ENCODE measurements around the gene MAP2. TPM values are rescaled to one million over a fixed set of nuclear protein-coding genes. Genes with fewer than 3 reads are reported as not detected.

Gene MAP2
- total and polyA plus RNA-seq, 2 donors (not counting 3 experiments of a cell fraction or from before 2014, with no cell fraction given) = 19.4 to 46.1 TPM

GRCh38 chr2:209570194-209570593, 146.3 kb downstream of the MAP2 start:
- H3K9me3 ChIP-seq (replicated peaks; ENCODE audit: control insufficient read depth, insufficient read depth, low read length) = no peaks in the 10 kb centered on the region
- H3K4me2 ChIP-seq (ENCODE audit: insufficient read depth, low read length) = no peak overlapping the region
- no peaks in the 10 kb centered on the region for H3K36me3 ChIP-seq (ENCODE audit: control insufficient read depth in 2 of 2, extremely low read depth in 1 of 2, insufficient read depth in 2 of 2, low read length in 2 of 2)
- FAIRE-seq (no peak), DNase-seq (ENCODE audit: low read depth, low spot score) (no peak)
- H3K9me1 ChIP-seq (replicated peaks; ENCODE audit: control insufficient read depth, extremely low read depth, insufficient read depth, low read length) = no peaks in the 10 kb centered on the region
- H2AFZ ChIP-seq (ENCODE audit: low read depth, low read length) = no peak overlapping the region
- no peak for TF ChIP-seq EZH2 (IDR thresholded peaks at IDR 0.05; ENCODE audit: borderline replicate concordance, low read depth, low read length, severe bottlenecking)
- TF ChIP-seq GATA2 (IDR thresholded peaks at IDR 0.05; ENCODE audit: insufficient read depth, insufficient read length, low read depth, low read length) = no peak
- TF ChIP-seq POLR2AphosphoS5 (IDR thresholded peaks at IDR 0.05; ENCODE audit: insufficient read depth, low read depth, low read length) = no peak
- no peak for TF ChIP-seq FOS (IDR thresholded peaks at IDR 0.05; ENCODE audit: borderline replicate concordance, insufficient read depth, low read length)
- no peak for TF ChIP-seq MYC (IDR thresholded peaks at IDR 0.05; ENCODE audit: low read depth, low read length)
- no peak for TF ChIP-seq JUN (IDR thresholded peaks at IDR 0.05; ENCODE audit: borderline replicate concordance, insufficient read depth, insufficient read length, low read depth)
- no peak for TF ChIP-seq MAX (IDR thresholded peaks at IDR 0.05; ENCODE audit: insufficient read depth, insufficient read length)
- no peak for TF ChIP-seq CTCF (IDR thresholded peaks at IDR 0.05; ENCODE audit: extremely low read depth in 1 of 2, insufficient read depth in 1 of 2, low read depth in 1 of 2, low read length in 2 of 2)
- no peak for TF ChIP-seq POLR2A (IDR thresholded peaks at IDR 0.05; ENCODE audit: low read depth, low read length)
- H3K4me3 ChIP-seq (replicated peaks in 1 of 3; ENCODE audit: insufficient read depth in 1 of 3, low read depth in 1 of 3, low read length in 3 of 3) = no peak overlapping the region
- no peak overlapping the region for H3K9ac ChIP-seq (replicated peaks; ENCODE audit: extremely low read depth, insufficient read depth, low read length)
- no peaks in the 10 kb centered on the region for H3K4me1 ChIP-seq (ENCODE audit: control insufficient read depth, extremely low read depth, insufficient read depth, low read length)
- no peak overlapping the region for H3K27ac ChIP-seq (ENCODE audit: insufficient read depth, low read depth, low read length)
- no TSS peak for BruUV-seq (replicated peaks)
- H3K79me2 ChIP-seq (ENCODE audit: control insufficient read depth, insufficient read depth, low read length) = no peaks in the 10 kb centered on the region
- intact Hi-C loops (cut with micrococcal nuclease) = no loop called here
- POLR2A ChIA-PET = no interaction called here
- dilution Hi-C loops (cut with MboI; ENCODE audit: extremely low pct_ligation_motif_present, low sequenced_read_pairs) = no loop called here
- no peaks in the 10 kb centered on the region for H3K27me3 ChIP-seq (ENCODE audit: control insufficient read depth in 2 of 2, insufficient read depth in 2 of 2, low read length in 2 of 2)
- no peaks in the 10 kb centered on the region for H4K20me1 ChIP-seq (replicated peaks; ENCODE audit: control insufficient read depth, extremely low read depth, insufficient read depth, low read length)
- CTCF ChIA-PET = interaction anchor here (1.2 kb wide), 1 partner anchor 146 kb away, joined by 3 read pairs; the partner anchor contains the start of gene MAP2

All from endothelial cell of umbilical vein (primary cell).